GM23338 (cell line): ENCODE results near the gene NCLN. TPM values are rescaled to one million over a fixed set of nuclear protein-coding genes. Genes with fewer than 3 reads are reported as not detected.
A peak's percentile ranks its signal among the peaks of the same experiment; 100 is the strongest.

Experiments
- ATAC-seq: fragments of 200-7000 bp; cut with Tn5 transposase; 3 replicates; pipeline ENCODE4 v1.9.1; 2020
- DNase-seq: peaks from one replicate; pipeline ENCODE4 v3.0.0-alpha.2; 2015; ENCODE audit warnings: low spot score
- H2AFZ ChIP-seq: fragments of 200-600 bp; sonication (generic); 2 replicates; pipeline ENCODE4 v1.8.0; 2016; ENCODE audit warnings: antibody characterized with exemption, mild to moderate bottlenecking, moderate library complexity
- H3F3A ChIP-seq: fragments of 200-600 bp; sonication (generic); replicated peaks from 2 replicates; pipeline ENCODE4 v1.8.0; 2017; ENCODE audit warnings: antibody characterized with exemption, mixed run types, low read depth
- H3K27ac ChIP-seq: fragments of 200-600 bp; sonication (generic); 2 replicates; pipeline ENCODE4 v1.6.1; 2016; ENCODE audit warnings: low read depth
- H3K27me3 ChIP-seq: fragments of 200-600 bp; sonication (generic); 2 replicates; pipeline ENCODE4 v1.8.0; 2016; ENCODE audit warnings: mild to moderate bottlenecking, mixed run types, moderate library complexity; ENCODE audit not compliant: insufficient read depth
- H3K36me3 ChIP-seq: fragments of 200-600 bp; sonication (generic); 2 replicates; pipeline ENCODE4 v1.8.0; 2016; ENCODE audit warnings: mild to moderate bottlenecking; ENCODE audit not compliant: insufficient read depth
- H3K4me1 ChIP-seq: fragments of 200-600 bp; sonication (generic); 2 replicates; pipeline ENCODE4 v1.8.0; 2016; ENCODE audit warnings: mild to moderate bottlenecking, moderate library complexity; ENCODE audit not compliant: insufficient read depth
- H3K4me2 ChIP-seq: fragments of 200-600 bp; sonication (generic); 2 replicates; pipeline ENCODE4 v1.7.1; 2017; ENCODE audit warnings: mixed run types
- H3K4me3 ChIP-seq: fragments of 200-600 bp; sonication (generic); 2 replicates; pipeline ENCODE4 v1.6.1; 2016; ENCODE audit warnings: mixed run types
- H3K79me2 ChIP-seq: fragments of 200-600 bp; sonication (generic); replicated peaks from 2 replicates; pipeline ENCODE4 v1.8.0; 2017; ENCODE audit warnings: mild to moderate bottlenecking; ENCODE audit not compliant: insufficient read depth
- H3K9me2 ChIP-seq: fragments of 200-600 bp; sonication (generic); 2 replicates; pipeline ENCODE4 v1.8.0; 2017; ENCODE audit not compliant: insufficient read depth
- H4K20me1 ChIP-seq: fragments of 200-600 bp; sonication (generic); replicated peaks from 2 replicates; pipeline ENCODE4 v1.8.0; 2017; ENCODE audit warnings: mild to moderate bottlenecking; ENCODE audit not compliant: insufficient read depth
- H3K27ac Mint-ChIP-seq: 2 replicates; pipeline ENCODE4 v1.8.0; 2020; ENCODE audit warnings: inconsistent platforms, mild to moderate bottlenecking, moderate library complexity, mixed read lengths
- H3K27me3 Mint-ChIP-seq: 3 replicates; pipeline ENCODE4 v1.8.0; 2022; ENCODE audit warnings: low read depth, mild to moderate bottlenecking, moderate library complexity, mixed read lengths, inconsistent platforms; ENCODE audit not compliant: insufficient read depth, poor library complexity
- H3K36me3 Mint-ChIP-seq: 3 replicates; pipeline ENCODE4 v1.8.0; 2021; ENCODE audit warnings: low read depth, mild to moderate bottlenecking, inconsistent platforms, moderate library complexity, mixed read lengths
- H3K4me1 Mint-ChIP-seq: 3 replicates; pipeline ENCODE4 v1.8.0; 2020; ENCODE audit warnings: mild to moderate bottlenecking, inconsistent platforms, mixed read lengths
- H3K4me3 Mint-ChIP-seq: 3 replicates; pipeline ENCODE4 v1.8.0; 2021; ENCODE audit warnings: moderate library complexity, mild to moderate bottlenecking, inconsistent platforms, mixed read lengths
- H3K9me3 Mint-ChIP-seq: 3 replicates; pipeline ENCODE4 v1.8.0; 2020; ENCODE audit warnings: moderate library complexity, mild to moderate bottlenecking, inconsistent platforms, mixed read lengths
- ETS1 ChIP-seq: IDR thresholded peaks from 2 replicates; pipeline ENCODE4 v1.6.1; 2016; ENCODE audit warnings: antibody characterized with exemption
- EZH2 ChIP-seq: fragments of 200-600 bp; sonication (generic); IDR thresholded peaks from one replicate; pipeline ENCODE4 v1.8.0; 2017; ENCODE audit warnings: antibody characterized with exemption, mild to moderate bottlenecking, low read depth; ENCODE audit not compliant: unreplicated experiment
- EZH2phosphoT487 ChIP-seq: fragments of 200-600 bp; sonication (generic); IDR thresholded peaks from one replicate; pipeline ENCODE4 v1.8.1; 2018; ENCODE audit warnings: antibody characterized with exemption; ENCODE audit not compliant: unreplicated experiment
- JUNB ChIP-seq: IDR thresholded peaks from one replicate; pipeline ENCODE4 v1.6.1; 2016; ENCODE audit warnings: antibody characterized with exemption; ENCODE audit not compliant: unreplicated experiment
- NANOG ChIP-seq: IDR thresholded peaks from 2 replicates; pipeline ENCODE4 v1.6.1; 2016; ENCODE audit warnings: antibody characterized with exemption, borderline replicate concordance
- POLR2AphosphoS5 ChIP-seq: IDR thresholded peaks from 2 replicates; pipeline ENCODE4 v1.6.1; 2016; ENCODE audit warnings: antibody characterized with exemption, low read depth
- REST ChIP-seq: IDR thresholded peaks from one replicate; pipeline ENCODE4 v1.6.1; 2018; ENCODE audit warnings: antibody characterized with exemption; ENCODE audit not compliant: unreplicated experiment
- ZNF114 ChIP-seq: fragments of 250-450 bp; sonication (Bioruptor Pico); IDR thresholded peaks from 2 replicates; pipeline ENCODE4 v1.5.0; 2020; ENCODE audit warnings: mild to moderate bottlenecking, moderate library complexity
- ZNF331 ChIP-seq: fragments of 250-450 bp; sonication (Bioruptor Pico); IDR thresholded peaks from 2 replicates; pipeline ENCODE4 v1.5.0; 2020; ENCODE audit warnings: low read depth, mild to moderate bottlenecking, moderate library complexity
- ZNF462 ChIP-seq: fragments of 250-450 bp; sonication (Bioruptor Pico); IDR thresholded peaks from 2 replicates; pipeline ENCODE4 v1.5.0; 2020; ENCODE audit warnings: mild to moderate bottlenecking, moderate library complexity
- polyA plus RNA-seq: library from polyadenylated mRNA; unstranded; fragments of >200 nt; fragmentation: Nextera tagmentation; extraction: Ambion mirVana; gene quantifications from 2 replicates; pipeline ENCODE4 v1.2.1, GENCODE V29; 2016
- total RNA-seq: library from RNA; depleted of rRNA; stranded (reverse); fragments of >200 nt; shearing (Covaris generic); gene quantifications from 2 replicates; pipeline ENCODE4 v1.2.3, GENCODE V29; 2014

Gene NCLN
- total and polyA plus RNA-seq, 2 experiments from 2014 or later: 85.6 to 125 TPM

GRCh38 chr19:3149089-3149488 is 36.6 kb upstream of the NCLN start (continued):
- TF ChIP-seq REST: no peak
- no peak for TF ChIP-seq POLR2AphosphoS5
- TF ChIP-seq ZNF331 (CRISPR knock-in tag): no peak
- TF ChIP-seq EZH2: no peak

- Histone ChIP-seq H3K4me3 (no peak overlapping the region), H3K27ac (no peak overlapping the region), H2AFZ (peak overlapping the region; percentile 78), H4K20me1 (no peaks in the 10 kb centered on the region), H3K27me3 (no peaks in the 10 kb centered on the region), H3K4me1 (no peaks in the 10 kb centered on the region), H3K9me2 (peaks cover 8% of the 10 kb centered on the region; the same call in 1 of the 2 replicates), H3F3A (0 out of 2 replicates have a peak, but pooled peaks cover 4% of the 10 kb centered on the region), H3K4me2 (no peak overlapping the region), H3K36me3 (no peaks in the 10 kb centered on the region), H3K79me2 (no peaks in the 10 kb centered on the region)
- Mint-ChIP-seq H3K4me1 (peaks cover 5% of the 10 kb centered on the region; the same call in 2 of the 3 replicates), H3K27me3 (no peaks in the 10 kb centered on the region), H3K36me3 (no peaks in the 10 kb centered on the region), H3K9me3 (no peaks in the 10 kb centered on the region), H3K27ac (no peak overlapping the region), H3K4me3 (no peak overlapping the region; the same call in 2 of the 3 replicates)
- peak; percentile 49 for DNase-seq
- ATAC-seq: peak; percentile 25; the same call in 2 of the 3 replicates
- TF ChIP-seq ETS1: no peak
- TF ChIP-seq POLR2AphosphoS5: no peak
- TF ChIP-seq ZNF462: no peak
- TF ChIP-seq EZH2phosphoT487: no peak
- TF ChIP-seq EZH2: no peak
- TF ChIP-seq JUNB: no peak
- no peak for TF ChIP-seq ZNF114 (CRISPR knock-in tag)
- TF ChIP-seq ZNF331 (CRISPR knock-in tag): no peak
- TF ChIP-seq NANOG: no peak
Measured at GRCh38 chr19:3149526-3150505, 35.9 kb upstream of the NCLN start.
